WERI-Rb-1 (cell line): ENCODE data around the gene LIMS1.

Experiments
- DNase-seq: peaks from one replicate; pipeline ENCODE4 v3.0.0-alpha.2; 2020
- H3K27ac ChIP-seq: fragments of 250-450 bp; sonication (Bioruptor Pico); 2 replicates; pipeline ENCODE4 v1.5.1; 2020; ENCODE audit warnings: mild to moderate bottlenecking, moderate library complexity
- H3K27me3 ChIP-seq: fragments of 250-450 bp; sonication (Bioruptor Pico); 2 replicates; pipeline ENCODE4 v1.5.1; 2021; ENCODE audit warnings: mild to moderate bottlenecking, low read depth, moderate library complexity; ENCODE audit not compliant: insufficient read depth, severe bottlenecking
- H3K36me3 ChIP-seq: fragments of 250-450 bp; sonication (Bioruptor Pico); 2 replicates; pipeline ENCODE4 v1.5.1; 2020; ENCODE audit warnings: mild to moderate bottlenecking, moderate library complexity
- H3K4me3 ChIP-seq: 2 replicates; pipeline ENCODE4 v1.5.1; 2011; ENCODE audit warnings: low read depth, mild to moderate bottlenecking, control low read depth, low read length
- H3K9me3 ChIP-seq: fragments of 250-450 bp; sonication (Bioruptor Pico); 2 replicates; pipeline ENCODE4 v1.5.1; 2021; ENCODE audit warnings: mild to moderate bottlenecking, moderate library complexity; ENCODE audit not compliant: severe bottlenecking
- CTCF ChIP-seq: IDR thresholded peaks from 2 replicates; pipeline ENCODE4 v1.5.1; 2011; ENCODE audit warnings: low read depth, mild to moderate bottlenecking, control low read depth, inconsistent platforms, low read length

Gene LIMS1

DNA sequence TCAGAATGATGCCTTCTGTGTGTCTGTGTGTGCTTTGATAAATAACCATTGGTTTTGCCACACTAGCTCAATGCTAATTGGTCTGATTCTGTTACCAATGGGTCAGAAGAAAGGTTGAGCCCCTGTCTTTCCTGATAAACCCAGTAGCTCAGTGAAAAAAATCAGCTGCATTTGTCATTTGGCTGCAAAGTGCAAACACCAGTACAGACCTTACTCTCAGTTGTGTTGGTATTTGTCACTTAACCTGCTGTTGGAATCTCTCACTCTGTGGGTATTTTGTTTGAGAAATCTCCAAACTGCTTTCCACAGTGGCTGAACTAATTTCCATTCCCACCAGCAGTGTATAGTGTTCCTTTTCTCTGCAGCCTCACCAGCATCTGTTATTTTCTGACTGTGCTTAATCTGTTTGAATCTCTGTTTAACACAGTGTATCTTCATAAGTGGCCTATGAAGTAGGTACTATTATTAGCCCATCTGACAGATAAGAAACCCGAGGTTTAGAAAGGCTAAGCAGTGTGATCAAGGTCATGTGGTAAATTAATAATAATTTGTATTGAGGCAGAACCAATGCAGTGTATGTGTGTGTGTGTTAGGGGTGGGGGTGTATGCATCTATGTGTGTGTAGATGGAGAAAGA is 26.7 kb downstream of the LIMS1 start:
- no peaks in the 10 kb centered on the region for H3K27me3 ChIP-seq
- TF ChIP-seq CTCF, result no peak
- H3K9me3 ChIP-seq, result no peaks in the 10 kb centered on the region
- H3K4me3 ChIP-seq, result no peak overlapping the region
- no peak for DNase-seq
- H3K36me3 ChIP-seq, result no peaks in the 10 kb centered on the region
- H3K27ac ChIP-seq, result no peak overlapping the region

GRCh38 chr2:108562274-108562673 is 28.0 kb downstream of the LIMS1 start:
- no peaks in the 10 kb centered on the region for H3K36me3 ChIP-seq
- no peak for TF ChIP-seq CTCF
- H3K27me3 ChIP-seq, result no peaks in the 10 kb centered on the region
- DNase-seq, result no peak
- H3K4me3 ChIP-seq, result no peak overlapping the region
- no peak overlapping the region for H3K27ac ChIP-seq
- no peaks in the 10 kb centered on the region for H3K9me3 ChIP-seq

- Histone ChIP-seq H3K9me3 (no peaks in the 10 kb centered on the region), H3K27me3 (no peaks in the 10 kb centered on the region), H3K27ac (no peak overlapping the region), H3K4me3 (no peak overlapping the region), H3K36me3 (no peaks in the 10 kb centered on the region)
- DNase-seq, result no peak
- TF ChIP-seq CTCF, result no peak
These were observed 30.2 kb downstream of the LIMS1 start for GRCh38 chr2:108564510-108564909.

- H3K9me3 ChIP-seq, result no peaks in the 10 kb centered on the region
- H3K36me3 ChIP-seq, result no peaks in the 10 kb centered on the region
- H3K27ac ChIP-seq, result peak overlapping the region; percentile 61
- no peak for TF ChIP-seq CTCF
- no peaks in the 10 kb centered on the region for H3K27me3 ChIP-seq
- peak; percentile 62 for DNase-seq
- no peak overlapping the region for H3K4me3 ChIP-seq
These were observed 31.6 kb downstream of the LIMS1 start for GRCh38 chr2:108565778-108566375.

DNA sequence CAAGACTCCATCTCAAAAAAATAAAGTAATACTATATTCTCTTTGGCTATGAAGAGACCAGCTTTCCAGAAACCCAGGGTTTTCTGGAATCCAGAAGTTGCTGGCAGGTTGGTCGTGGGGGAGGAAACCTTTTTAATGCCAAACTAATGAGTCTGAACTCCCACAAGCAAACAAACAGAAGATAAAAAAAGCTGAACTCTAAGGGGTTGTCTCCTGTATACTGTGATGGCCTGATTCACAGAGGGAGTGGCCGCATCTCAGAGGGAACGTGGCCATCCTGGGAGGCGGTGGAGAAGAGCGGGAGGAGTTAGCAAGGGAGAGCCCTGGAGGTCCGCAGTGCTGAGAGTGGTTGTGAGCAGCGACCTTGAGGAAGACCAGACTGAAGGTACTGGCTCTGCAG is 36.1 kb downstream of the LIMS1 start:
- no peak for TF ChIP-seq CTCF
- Histone ChIP-seq H3K4me3 (no peak overlapping the region), H3K9me3 (no peaks in the 10 kb centered on the region), H3K27ac (no peak overlapping the region), H3K36me3 (no peaks in the 10 kb centered on the region), H3K27me3 (no peaks in the 10 kb centered on the region)
- no peak for DNase-seq

GRCh38 chr2:108571286-108571685 is 37.0 kb downstream of the LIMS1 start:
- no peak overlapping the region for H3K27ac ChIP-seq
- no peaks in the 10 kb centered on the region for H3K36me3 ChIP-seq
- TF ChIP-seq CTCF, result no peak
- H3K4me3 ChIP-seq, result no peak overlapping the region
- H3K27me3 ChIP-seq, result no peaks in the 10 kb centered on the region
- no peak for DNase-seq
- no peaks in the 10 kb centered on the region for H3K9me3 ChIP-seq
